B cell (primary cell): Measurements from ENCODE around the gene ADCY1. TPM values are rescaled to one million over a fixed set of nuclear protein-coding genes. Genes with fewer than 3 reads are reported as not detected.

ENCODE experiments used
- ATAC-seq: fragments of 200-7000 bp; cut with Tn5 transposase; one replicate; pipeline ENCODE4 v1.10.0; 2021; ENCODE audit warnings: low read depth, mild to moderate bottlenecking, moderate number of reproducible peaks, moderate library complexity
- CTCF ChIA-PET: fragments of 350-600 bp; sonication (Branson Sonifier 250); formaldehyde crosslinking; loops from one replicate; lab custom pipeline; 2021; ENCODE audit warnings: antibody characterized with exemption, inconsistent platforms; lab: Charles Lee
- POLR2A ChIA-PET: fragments of 350-600 bp; sonication (Branson Sonifier 250); formaldehyde crosslinking; loops from one replicate; lab custom pipeline; 2021; ENCODE audit warnings: antibody characterized with exemption; lab: Charles Lee
- DNase-seq: peaks from one replicate; pipeline ENCODE4 v3.0.0; 2013
- H2AFZ ChIP-seq: 2 replicates; pipeline ENCODE4 v1.6.1; 2012; ENCODE audit warnings: mild to moderate bottlenecking, low read depth, low read length; ENCODE audit not compliant: insufficient read depth, poor library complexity, severe bottlenecking
- H3K27ac ChIP-seq, 2 donors: 1 replicate in 1 of 2; 2 replicates in 1 of 2; pipeline ENCODE4 v1.5.1; 2012 to 2013; ENCODE audit warnings: low read length in 2 of 2, mild to moderate bottlenecking in 2 of 2, moderate library complexity in 1 of 2
- H3K27me3 ChIP-seq, 4 experiments: fragments of 200-600 bp in 1 of 4; sonication (generic) in 1 of 4; replicated peaks in 1 of 4; 1 replicate in 2 of 4; 2 replicates in 2 of 4; pipeline versions ENCODE4 v1.6.1 to v1.7.0; 2013 to 2016; ENCODE audit warnings: low read length in 3 of 4, mild to moderate bottlenecking in 2 of 4, mixed read lengths in 1 of 4, moderate library complexity in 1 of 4; ENCODE audit not compliant: insufficient read depth in 4 of 4, control insufficient read depth in 3 of 4; ENCODE audit errors: control extremely low read depth in 1 of 4
- H3K36me3 ChIP-seq, 2 experiments: replicated peaks in 1 of 2; 1 replicate in 1 of 2; 2 replicates in 1 of 2; pipeline versions ENCODE4 v1.6.1 to v1.7.1; 2013; ENCODE audit warnings: low read length in 1 of 2; ENCODE audit not compliant: insufficient read depth in 2 of 2, control insufficient read depth in 1 of 2; ENCODE audit errors: control extremely low read depth in 1 of 2, extremely low read depth in 1 of 2
- H3K4me1 ChIP-seq, 2 donors: fragments of 200-600 bp in 1 of 2; sonication (generic) in 1 of 2; 1 replicate in 1 of 2; 2 replicates in 1 of 2; pipeline versions ENCODE4 v1.5.1 to v1.6.1; 2013 to 2017; ENCODE audit warnings: low read length in 2 of 2; ENCODE audit not compliant: control insufficient read depth in 2 of 2, insufficient read depth in 2 of 2
- H3K4me2 ChIP-seq: replicated peaks from 2 replicates; pipeline ENCODE3; 2012; ENCODE audit warnings: mild to moderate bottlenecking, low read depth, low read length; ENCODE audit not compliant: poor library complexity, severe bottlenecking
- H3K4me3 ChIP-seq, 5 experiments: fragments of 200-600 bp in 1 of 5; sonication (generic) in 1 of 5; 1 replicate in 3 of 5; 2 replicates in 2 of 5; pipeline versions ENCODE4 v1.5.1 to v1.7.0; 2011 to 2016; ENCODE audit warnings: low read length in 4 of 5, mild to moderate bottlenecking in 4 of 5, low read depth in 2 of 5, control low read depth in 1 of 5, moderate library complexity in 1 of 5; ENCODE audit not compliant: insufficient read depth in 1 of 5; ENCODE audit errors: control extremely low read depth in 1 of 5, extremely low read depth in 1 of 5
- H3K79me2 ChIP-seq: fragments of 200-600 bp; sonication (generic); one replicate; pipeline ENCODE4 v1.6.0; 2016; ENCODE audit warnings: low read length; ENCODE audit not compliant: control insufficient read depth, insufficient read depth
- H3K9ac ChIP-seq: fragments of 200-600 bp; sonication (generic); 2 replicates; pipeline ENCODE4 v1.6.1; 2017; ENCODE audit warnings: mild to moderate bottlenecking, low read length, moderate library complexity
- H3K9me3 ChIP-seq, 3 donors: one replicate each; pipeline versions ENCODE4 v1.6.1 to v1.7.1; 2013; ENCODE audit warnings: low read length in 2 of 3; ENCODE audit not compliant: control insufficient read depth in 2 of 3, insufficient read depth in 1 of 3; ENCODE audit errors: control extremely low read depth in 1 of 3
- H4K20me1 ChIP-seq: 2 replicates; pipeline ENCODE4 v1.6.0; 2012; ENCODE audit warnings: mild to moderate bottlenecking, low read length; ENCODE audit not compliant: insufficient read depth, control insufficient read depth, poor library complexity, severe bottlenecking
- H3K27ac Mint-ChIP-seq: one replicate; pipeline ENCODE4 v1.8.0; 2021; ENCODE audit warnings: mixed read lengths
- H3K27me3 Mint-ChIP-seq: one replicate; pipeline ENCODE4 v1.8.0; 2021; ENCODE audit warnings: mixed read lengths
- H3K4me1 Mint-ChIP-seq: one replicate; pipeline ENCODE4 v1.8.0; 2021; ENCODE audit warnings: mixed read lengths
- H3K4me3 Mint-ChIP-seq: one replicate; pipeline ENCODE4 v1.8.0; 2021; ENCODE audit warnings: mixed read lengths
- H3K9me3 Mint-ChIP-seq: one replicate; pipeline ENCODE4 v1.8.0; 2022; ENCODE audit warnings: mixed read lengths; ENCODE audit not compliant: insufficient read depth
- CTCF ChIP-seq: fragments of 200-600 bp; IDR thresholded peaks from one replicate; pipeline ENCODE4 v1.8.0; 2022; ENCODE audit warnings: antibody characterized with exemption, mild to moderate bottlenecking
- EZH2 ChIP-seq: IDR thresholded peaks from 2 replicates; pipeline ENCODE4 v1.6.1; 2012; ENCODE audit warnings: borderline replicate concordance, low read depth, mild to moderate bottlenecking, moderate library complexity, low read length; ENCODE audit not compliant: insufficient read depth, poor library complexity, severe bottlenecking
- WGBS: methylation state at CpG from one replicate; pipeline ENCODE4 v1.1.5; 2013; ENCODE audit warnings: missing lambda C conversion rate; ENCODE audit not compliant: insufficient coverage; 5-methylcytosine and 5-hydroxymethylcytosine counted together
- intact Hi-C: fragments of 100-400 bp; cut with micrococcal nuclease; formaldehyde crosslinking; loops from one replicate; pipeline ENCODE4 v1.10.0; 2022
- polyA plus RNA-seq: library from polyadenylated mRNA; depleted of rRNA; stranded (reverse); fragments of >200 nt; gene quantifications from 2 replicates; pipeline ENCODE4 v1.2.3, GENCODE V29; 2012
- total RNA-seq, 2 donors: library from RNA; stranded (reverse); fragments of 120-200 nt in 1 of 2; gene quantifications; 1 replicate in 1 of 2; 2 replicates in 1 of 2; pipeline versions ENCODE4 v1.2.3 to v1.2.4, GENCODE V29; 2013 to 2022

ADCY1 gene
- total and polyA plus RNA-seq, 2 donors (not counting 1 experiment from before 2014, with no cell fraction given) = 0.05 to 0.12 TPM

DNA sequence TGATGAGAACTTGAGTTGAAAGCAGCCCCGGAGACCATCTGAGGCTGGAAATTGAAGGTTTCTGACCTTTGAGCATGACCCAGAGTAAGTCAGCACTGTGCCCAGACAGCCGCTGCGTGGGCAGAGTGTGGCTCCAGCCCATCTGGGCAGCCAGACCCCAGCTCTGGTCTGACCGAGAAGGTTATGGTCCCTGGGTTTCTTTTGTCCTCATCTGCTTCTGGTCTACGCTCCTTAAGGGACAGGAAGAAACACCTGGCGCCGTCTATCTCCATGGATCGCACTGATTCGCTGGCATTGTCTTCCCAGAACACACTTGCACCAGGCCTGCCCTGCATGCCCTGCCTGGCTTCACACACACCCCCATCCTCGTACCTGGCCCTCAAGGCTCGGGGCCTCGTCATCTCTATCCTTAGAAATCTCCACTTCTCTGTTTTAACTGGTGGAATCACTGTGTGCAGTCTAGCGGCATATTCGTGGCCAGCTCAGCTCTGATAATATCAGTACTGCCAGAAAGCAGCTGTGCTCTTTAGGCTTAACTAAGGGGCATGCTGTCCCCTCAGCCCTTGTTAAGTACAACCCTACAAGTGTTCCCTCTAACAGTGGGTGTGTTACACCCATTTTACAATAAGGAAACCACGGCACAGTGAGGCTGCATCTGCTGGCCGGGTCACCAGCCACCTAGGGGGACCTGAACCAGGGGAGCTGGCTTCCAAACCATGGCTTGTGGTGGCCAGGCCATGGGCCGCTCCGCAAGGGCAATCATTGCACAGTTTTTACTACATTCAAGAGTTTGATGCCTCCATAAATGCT is 127.7 kb downstream of the ADCY1 start:
- H3K4me1 ChIP-seq = no peaks in the 10 kb centered on the region
- no peaks in the 10 kb centered on the region for H3K9me3 ChIP-seq
- H3K36me3 ChIP-seq = no peaks in the 10 kb centered on the region
- H3K27ac ChIP-seq = no peak overlapping the region
- ChIA-PET POLR2A (no interaction called here), CTCF (no interaction called here)
- no peak overlapping the region for H3K27ac Mint-ChIP-seq
- H3K4me3 Mint-ChIP-seq = no peak overlapping the region
- H3K27me3 Mint-ChIP-seq = peaks cover 12% of the 10 kb centered on the region
- H2AFZ ChIP-seq = no peak overlapping the region
- peaks cover 0 to 5% (median 0%) of the 10 kb centered on the region in 4 experiments for H3K27me3 ChIP-seq
- no peak for TF ChIP-seq EZH2
- TF ChIP-seq CTCF = no peak
- H3K4me3 ChIP-seq = no peak overlapping the region
- intact Hi-C loops = no loop called here
- H3K4me2 ChIP-seq = no peak overlapping the region
- DNase-seq = no peak
- no peak overlapping the region for H3K9ac ChIP-seq
- H3K9me3 Mint-ChIP-seq = no peaks in the 10 kb centered on the region
- no peak for ATAC-seq
- no peaks in the 10 kb centered on the region for H3K79me2 ChIP-seq
- no peaks in the 10 kb centered on the region for H4K20me1 ChIP-seq
- no peaks in the 10 kb centered on the region for H3K4me1 Mint-ChIP-seq
- WGBS = 87% methylated on average over 15 of the region's 18 CpGs

GRCh38 chr7:45702751-45703150 is 128.6 kb downstream of the ADCY1 start:
- intact Hi-C loops = no loop called here
- H3K4me2 ChIP-seq = no peak overlapping the region
- no peaks in the 10 kb centered on the region for H3K9me3 Mint-ChIP-seq
- H3K36me3 ChIP-seq = no peaks in the 10 kb centered on the region
- no peaks in the 10 kb centered on the region for H4K20me1 ChIP-seq
- no peak overlapping the region for H3K27ac Mint-ChIP-seq
- no peaks in the 10 kb centered on the region for H3K9me3 ChIP-seq
- no peak overlapping the region for H3K4me3 ChIP-seq
- ATAC-seq = no peak
- no peaks in the 10 kb centered on the region for H3K4me1 ChIP-seq
- no peak overlapping the region for H2AFZ ChIP-seq
- POLR2A ChIA-PET = no interaction called here
- H3K4me1 Mint-ChIP-seq = no peaks in the 10 kb centered on the region
- no peak for DNase-seq
- H3K27me3 Mint-ChIP-seq = peaks cover 12% of the 10 kb centered on the region
- H3K27ac ChIP-seq = no peak overlapping the region
- TF ChIP-seq EZH2 (no peak), CTCF (no peak)
- 92% methylated on average over 4 of the region's 5 CpGs for WGBS
- CTCF ChIA-PET = no interaction called here
- peaks cover 0 to 5% (median 0%) of the 10 kb centered on the region in 4 experiments for H3K27me3 ChIP-seq
- H3K9ac ChIP-seq = no peak overlapping the region
- H3K79me2 ChIP-seq = no peaks in the 10 kb centered on the region
- no peak overlapping the region for H3K4me3 Mint-ChIP-seq
